Mesothelial cell of epicardium (in vitro differentiated cells): ENCODE measurements around the gene PCDH8. TPM values are rescaled to one million over a fixed set of nuclear protein-coding genes. Genes with fewer than 3 reads are reported as not detected.

Experiments
- DNase-seq, 2 experiments: peaks; one replicate each; pipeline ENCODE4 v3.0.0; 2021; ENCODE audit warnings: low spot score in 2 of 2; ENCODE audit not compliant: unreplicated experiment in 2 of 2
- H3K27ac Mint-ChIP-seq: 2 replicates; pipeline ENCODE4 v1.8.0; 2021; ENCODE audit warnings: mixed read lengths
- H3K27me3 Mint-ChIP-seq: 2 replicates; pipeline ENCODE4 v1.8.0; 2021; ENCODE audit warnings: low read depth, mixed read lengths
- H3K36me3 Mint-ChIP-seq: 2 replicates; pipeline ENCODE4 v1.8.0; 2021; ENCODE audit warnings: mixed read lengths
- H3K4me1 Mint-ChIP-seq: 2 replicates; pipeline ENCODE4 v1.8.0; 2021; ENCODE audit warnings: mixed read lengths
- H3K4me3 Mint-ChIP-seq: 2 replicates; pipeline ENCODE4 v1.8.0; 2021; ENCODE audit warnings: mild to moderate bottlenecking, moderate library complexity, mixed read lengths
- H3K9me3 Mint-ChIP-seq: 2 replicates; pipeline ENCODE4 v1.8.0; 2021; ENCODE audit warnings: mixed read lengths
- total RNA-seq: library from RNA; stranded (reverse); gene quantifications from 3 replicates; pipeline ENCODE4 v1.2.1, GENCODE V29; 2021
- TF ChIP-seq, protein P1 (sequence below): fragments of 200-600 bp; sonication (generic); IDR thresholded peaks from one replicate; pipeline ENCODE4 v1.5.0; 2021; ENCODE audit warnings: antibody characterized with exemption; ENCODE audit not compliant: unreplicated experiment

PCDH8 gene
- total RNA-seq, 1 donor from 2014 or later: 0.25 TPM

DNA sequence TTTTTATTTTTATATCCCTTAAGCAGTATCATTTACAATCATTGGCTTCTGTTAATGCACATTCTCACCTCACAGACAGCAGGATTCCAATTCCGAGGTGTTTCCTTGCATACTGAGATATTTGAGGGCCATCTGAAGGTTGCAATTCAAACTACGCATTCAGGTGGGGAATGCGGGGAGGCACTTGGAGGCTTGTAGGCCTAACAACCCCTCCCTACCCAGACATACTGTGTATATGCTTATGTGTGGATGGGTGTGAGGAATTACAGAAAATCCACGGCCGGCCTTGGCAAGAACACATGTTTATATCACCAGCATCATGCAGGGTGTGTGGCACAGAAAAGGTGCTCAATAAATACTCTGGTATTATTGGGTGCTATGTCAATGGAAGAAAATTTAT, 43.3 kb upstream of the PCDH8 start:
- H3K9me3 Mint-ChIP-seq: peaks cover 3% of the 10 kb centered on the region
- H3K4me3 Mint-ChIP-seq: no peak overlapping the region
- no peaks in the 10 kb centered on the region for H3K36me3 Mint-ChIP-seq
- H3K4me1 Mint-ChIP-seq: peaks cover 2% of the 10 kb centered on the region
- H3K27me3 Mint-ChIP-seq: peaks cover 9% of the 10 kb centered on the region
- TF ChIP-seq, protein P1, sequence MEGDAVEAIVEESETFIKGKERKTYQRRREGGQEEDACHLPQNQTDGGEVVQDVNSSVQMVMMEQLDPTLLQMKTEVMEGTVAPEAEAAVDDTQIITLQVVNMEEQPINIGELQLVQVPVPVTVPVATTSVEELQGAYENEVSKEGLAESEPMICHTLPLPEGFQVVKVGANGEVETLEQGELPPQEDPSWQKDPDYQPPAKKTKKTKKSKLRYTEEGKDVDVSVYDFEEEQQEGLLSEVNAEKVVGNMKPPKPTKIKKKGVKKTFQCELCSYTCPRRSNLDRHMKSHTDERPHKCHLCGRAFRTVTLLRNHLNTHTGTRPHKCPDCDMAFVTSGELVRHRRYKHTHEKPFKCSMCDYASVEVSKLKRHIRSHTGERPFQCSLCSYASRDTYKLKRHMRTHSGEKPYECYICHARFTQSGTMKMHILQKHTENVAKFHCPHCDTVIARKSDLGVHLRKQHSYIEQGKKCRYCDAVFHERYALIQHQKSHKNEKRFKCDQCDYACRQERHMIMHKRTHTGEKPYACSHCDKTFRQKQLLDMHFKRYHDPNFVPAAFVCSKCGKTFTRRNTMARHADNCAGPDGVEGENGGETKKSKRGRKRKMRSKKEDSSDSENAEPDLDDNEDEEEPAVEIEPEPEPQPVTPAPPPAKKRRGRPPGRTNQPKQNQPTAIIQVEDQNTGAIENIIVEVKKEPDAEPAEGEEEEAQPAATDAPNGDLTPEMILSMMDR: no peak
- DNase-seq: no peak
- no peak overlapping the region for H3K27ac Mint-ChIP-seq

DNA sequence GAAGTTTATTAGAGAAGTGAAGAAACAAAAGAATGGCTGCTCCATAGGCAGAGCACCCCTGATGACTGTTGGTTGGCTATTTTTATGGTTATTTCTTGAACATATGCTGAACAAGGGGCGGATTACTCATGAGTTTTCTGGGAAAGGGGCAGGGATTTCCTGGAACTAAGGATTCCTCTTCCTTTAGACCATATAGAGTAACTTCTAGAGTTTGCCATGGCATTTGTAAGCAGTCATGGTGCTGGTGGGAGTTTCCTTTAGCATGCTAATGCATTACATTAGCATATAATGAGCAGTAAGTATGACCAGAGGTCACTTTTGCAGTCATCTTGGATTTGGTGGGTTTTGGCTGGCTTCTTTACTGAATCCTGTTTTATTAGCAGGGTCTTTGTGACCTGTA, 38.7 kb upstream of the PCDH8 start:
- H3K4me1 Mint-ChIP-seq: peaks cover 13% of the 10 kb centered on the region
- H3K36me3 Mint-ChIP-seq: no peaks in the 10 kb centered on the region
- H3K4me3 Mint-ChIP-seq: no peak overlapping the region
- no peak overlapping the region for H3K27ac Mint-ChIP-seq
- no peak for DNase-seq
- H3K9me3 Mint-ChIP-seq: peaks cover 3% of the 10 kb centered on the region
- H3K27me3 Mint-ChIP-seq: peaks cover 4% of the 10 kb centered on the region
- TF ChIP-seq, protein P1: no peak

- no peak overlapping the region for H3K27ac Mint-ChIP-seq
- DNase-seq: no peak
- no peak overlapping the region for H3K4me3 Mint-ChIP-seq
- H3K36me3 Mint-ChIP-seq: no peaks in the 10 kb centered on the region
- no peaks in the 10 kb centered on the region for H3K27me3 Mint-ChIP-seq
- H3K4me1 Mint-ChIP-seq: peaks cover 23% of the 10 kb centered on the region
- TF ChIP-seq, protein P1: no peak
- no peaks in the 10 kb centered on the region for H3K9me3 Mint-ChIP-seq
These were observed 36.7 kb upstream of the PCDH8 start for GRCh38 chr13:52885141-52885540.

GRCh38 chr13:52884429-52885010, 36.1 kb upstream of the PCDH8 start:
- no peaks in the 10 kb centered on the region for H3K27me3 Mint-ChIP-seq
- no peaks in the 10 kb centered on the region for H3K36me3 Mint-ChIP-seq
- DNase-seq: no peak
- no peaks in the 10 kb centered on the region for H3K9me3 Mint-ChIP-seq
- TF ChIP-seq, protein P1: no peak
- peaks cover 29% of the 10 kb centered on the region for H3K4me1 Mint-ChIP-seq
- no peak overlapping the region for H3K27ac Mint-ChIP-seq
- no peak overlapping the region for H3K4me3 Mint-ChIP-seq

GRCh38 chr13:52882785-52883184, 34.3 kb upstream of the PCDH8 start:
- TF ChIP-seq, protein P1: no peak
- Mint-ChIP-seq H3K27ac (no peak overlapping the region), H3K4me3 (no peak overlapping the region), H3K9me3 (peaks cover 3% of the 10 kb centered on the region), H3K36me3 (no peaks in the 10 kb centered on the region), H3K4me1 (peaks cover 40% of the 10 kb centered on the region), H3K27me3 (no peaks in the 10 kb centered on the region)
- no peak for DNase-seq
